Heart left ventricle (tissue), 13 donors: Measurements from ENCODE around the gene PDGFRB.

Experiments used
- CTCF ChIP-seq, 12 donors: fragments of 200-600 bp; sonication (generic) in 4 of 12; IDR thresholded peaks; one replicate each; pipeline versions ENCODE4 v1.5.0 to v1.8.0; 2018 to 2022; ENCODE audit warnings: antibody characterized with exemption in 12 of 12, mild to moderate bottlenecking in 5 of 12
- POLR2A ChIP-seq, 2 donors: fragments of 450-650 bp; IDR thresholded peaks; one replicate each; pipeline ENCODE4 v1.6.1; 2017; ENCODE audit warnings: antibody characterized with exemption in 2 of 2, mild to moderate bottlenecking in 2 of 2, moderate library complexity in 2 of 2
- donor health status: ischemic (EF 13 %, LVEDD 7.1; RV severe dilation, severe dysfunction).
- donor health status: DM: no; HTN: yes; CAD: no.
- donor health status: DM: no; HTN: no; CAD: no.
- donor health status: ischemic (EF 25% LVEDD 6.9; RV normal size, moderate dysfunction).
- donor health status: ischemic (EF 25% LVEDD 5.7; RV mildly dilated, moderate dysfunction).
- donor health status: ischemic (EF 35%, LVEDD 5.7; RV mildly dilated, moderate dysfunction).
- donor health status: nonischemic (EF 11% LVEDD 7.7; RV severe dilation, severe dysfunction).
- donor health status: DM: yes; HTN: yes; CAD: no.
- donor health status: PGD.
- donor health status: ischemic (EF 29% LVEDD 5.4; RV normal size, mild dysfunction).
- donor health status: nonischemic (EF 23%, LVEDD 6.1; RV moderate dilation, normal function).

GRCh38 chr5:150190987-150191386, 35.3 kb upstream of the PDGFRB start:
- no peak for TF ChIP-seq CTCF (IDR thresholded peaks at IDR 0.05)
- no peak for TF ChIP-seq POLR2A (IDR thresholded peaks at IDR 0.05)
